ENCODE data around the gene DNER.
"Not testable (repeated sequence)": the region's sequence is repeated elsewhere in the genome, so short reads cannot be mapped to it uniquely, and the experiment has no call there.

The DNER gene

DNA sequence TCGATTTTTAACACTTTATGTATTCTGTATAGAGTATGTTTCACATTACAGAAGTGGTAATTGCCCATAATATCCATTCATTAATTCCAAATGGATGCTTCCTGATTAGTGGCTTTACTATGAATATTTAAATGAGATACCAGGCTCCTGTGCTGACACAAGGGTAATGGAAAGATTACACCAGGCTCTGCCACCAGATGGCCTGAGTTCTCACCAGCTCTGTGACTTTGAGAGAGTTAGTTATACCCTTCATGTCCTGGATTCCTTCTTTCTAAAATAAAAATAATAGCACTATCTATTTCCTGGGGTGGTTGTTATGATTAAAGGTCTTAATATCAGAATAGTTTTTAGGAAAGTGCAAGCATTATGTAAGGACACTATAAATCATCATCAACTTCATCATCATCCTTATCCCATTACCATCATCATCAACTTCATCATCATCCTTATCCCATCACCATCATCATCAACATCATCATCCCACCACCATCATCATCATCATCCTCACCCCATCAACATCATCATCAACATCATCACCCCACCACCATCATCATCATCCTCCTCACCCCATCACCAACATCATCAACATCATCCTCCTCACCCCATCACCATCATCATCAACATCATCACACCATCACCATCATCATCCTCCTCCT, 151.8 kb downstream of the DNER start:
- DNase-seq: no peak

DNA sequence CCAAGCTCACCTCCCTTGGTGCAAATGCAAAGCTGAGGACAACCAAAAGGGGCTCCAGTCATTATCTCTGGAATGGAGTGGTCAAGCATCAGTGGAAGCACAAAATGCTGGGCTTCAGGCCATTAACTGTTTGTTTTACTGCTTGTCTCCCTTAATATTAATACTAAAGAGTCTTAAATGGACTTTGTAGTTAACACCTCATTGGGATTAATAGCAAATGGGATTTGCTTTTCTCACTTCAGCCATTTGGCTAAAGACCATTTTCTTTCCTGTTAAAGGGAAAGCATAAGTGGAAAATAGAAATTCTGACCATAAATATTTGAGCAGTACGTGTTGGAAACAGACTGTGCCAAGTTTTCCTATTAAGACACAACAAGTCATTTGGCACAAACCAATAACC, 154.4 kb downstream of the DNER start:
- no peak for DNase-seq

DNA sequence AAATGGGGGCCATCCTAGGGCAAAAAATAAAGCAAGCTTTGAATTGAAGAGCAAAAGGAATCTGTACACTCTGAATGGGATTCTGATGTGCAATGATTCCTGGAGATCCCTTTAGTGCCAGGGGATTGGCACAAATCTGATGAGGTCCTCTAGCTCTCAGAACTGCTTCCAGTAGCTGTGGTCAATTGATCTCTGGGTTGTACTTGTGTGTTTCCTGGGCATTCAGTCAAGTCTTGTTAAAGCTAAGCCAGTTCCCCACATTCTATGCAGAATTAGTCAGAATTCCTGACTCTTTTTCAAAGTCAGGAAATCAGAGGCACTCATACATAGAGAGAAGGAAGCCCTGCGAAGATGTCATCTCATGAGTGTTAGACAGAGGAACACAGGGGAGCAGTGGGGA, 161.3 kb downstream of the DNER start:
- no peak for DNase-seq

DNA sequence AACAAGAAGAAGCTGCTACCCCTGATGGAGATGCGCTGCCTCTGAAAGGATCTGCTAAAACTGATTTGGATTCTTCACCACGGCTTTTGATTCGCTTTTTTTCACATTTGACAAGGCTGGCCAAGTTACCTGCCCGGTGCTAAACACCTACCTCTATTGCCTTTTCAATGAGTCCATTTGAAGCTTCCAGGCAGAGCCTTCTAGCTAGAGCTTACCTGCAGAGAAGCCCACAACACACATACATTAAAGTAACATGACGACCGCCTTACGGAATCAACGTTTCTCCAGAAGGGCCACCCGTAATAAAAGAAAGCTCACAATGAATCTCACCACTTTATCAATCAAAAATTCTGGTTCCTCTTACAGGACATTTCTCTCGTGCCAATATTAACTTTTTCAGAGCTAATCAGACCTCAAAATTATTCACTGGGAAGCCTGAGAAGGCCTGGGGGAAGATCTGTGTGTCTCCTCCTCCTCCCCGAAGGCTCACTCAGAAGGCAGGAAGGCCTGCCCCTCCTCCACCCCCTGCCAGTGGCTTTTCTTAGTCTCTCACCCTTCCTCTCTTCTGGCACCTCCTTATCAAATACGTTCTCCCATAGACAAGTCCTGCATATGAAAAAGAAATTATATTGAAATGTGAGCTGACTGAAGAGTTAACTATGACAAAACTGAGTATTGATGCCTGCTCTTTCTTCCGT, 171.0 kb downstream of the DNER start:
- no peak for DNase-seq

DNA sequence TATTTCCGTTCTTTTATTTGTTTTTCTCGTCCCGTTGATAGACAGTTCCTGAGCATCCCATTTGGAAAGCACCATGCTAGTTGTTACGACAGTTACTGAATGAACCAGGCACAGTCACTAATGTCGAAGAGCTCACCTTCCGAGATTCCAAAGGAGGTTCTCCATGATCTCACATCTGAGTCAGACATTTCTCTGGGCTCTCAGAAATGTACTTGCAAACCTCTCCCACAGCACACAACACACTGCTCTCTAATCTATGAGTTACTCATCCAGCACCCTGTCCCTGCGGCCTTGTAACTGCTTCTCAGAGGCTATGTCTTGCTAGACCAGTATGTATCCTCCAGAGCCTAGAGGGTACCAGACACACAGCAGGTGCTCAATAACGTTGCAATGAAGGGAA, 174.7 kb downstream of the DNER start:
- DNase-seq: no peak

DNA sequence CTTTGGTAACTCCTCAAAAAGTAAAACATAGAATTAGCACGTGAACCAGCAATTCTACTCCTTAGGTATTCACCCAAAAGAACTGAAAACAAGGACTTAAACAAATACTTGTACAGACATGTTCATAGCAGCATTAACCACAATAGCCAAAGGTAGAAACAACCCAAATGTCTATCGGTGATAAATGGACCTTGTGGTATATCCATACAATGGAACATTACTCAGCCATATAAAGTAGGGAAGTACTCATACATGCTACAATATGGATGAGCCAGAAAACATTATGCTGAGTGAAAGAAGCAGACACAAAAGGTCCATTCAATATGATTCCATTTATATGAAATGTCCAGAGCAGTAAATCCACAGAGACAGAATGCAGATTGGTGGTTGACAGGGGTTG, 182.8 kb downstream of the DNER start:
- DNase-seq: no peak

DNA sequence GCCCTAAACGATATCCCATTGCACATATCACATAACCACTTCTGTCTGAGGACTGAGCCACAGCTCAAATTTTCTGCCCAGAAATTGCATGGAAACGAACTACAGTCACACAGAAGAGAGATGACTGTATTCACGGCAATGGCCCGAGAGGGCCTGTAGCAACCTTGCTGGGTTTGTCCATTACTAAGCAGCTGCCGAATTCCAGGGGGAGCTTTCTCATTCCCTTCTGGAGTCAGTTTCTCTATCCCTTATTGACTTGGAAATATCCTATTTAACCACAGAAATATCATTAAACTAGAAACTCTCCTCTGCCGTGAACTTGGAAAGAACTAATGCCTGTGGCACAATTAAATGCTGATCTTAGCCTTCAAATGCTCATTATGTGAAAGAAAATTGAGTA, 183.9 kb downstream of the DNER start:
- no peak for DNase-seq

DNA sequence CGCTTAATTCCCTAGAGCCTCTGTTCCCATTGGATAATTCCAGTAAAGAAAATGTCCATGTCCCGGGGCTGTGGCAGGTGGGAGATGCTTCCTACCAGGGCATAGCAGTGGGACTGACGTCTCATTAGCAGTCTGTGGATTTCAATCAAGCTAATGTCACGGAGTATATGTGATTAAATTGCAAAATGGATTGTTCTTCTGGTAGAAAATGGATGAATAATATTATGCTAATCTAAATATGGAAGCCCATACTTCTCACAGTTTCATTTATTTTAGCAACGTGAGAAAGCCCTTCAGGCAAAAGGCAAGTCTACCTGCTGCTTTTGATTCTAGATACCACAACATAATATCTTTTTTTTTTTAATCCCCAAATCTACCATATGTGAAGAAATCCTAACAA, 185.5 kb downstream of the DNER start:
- no peak for DNase-seq

DNA sequence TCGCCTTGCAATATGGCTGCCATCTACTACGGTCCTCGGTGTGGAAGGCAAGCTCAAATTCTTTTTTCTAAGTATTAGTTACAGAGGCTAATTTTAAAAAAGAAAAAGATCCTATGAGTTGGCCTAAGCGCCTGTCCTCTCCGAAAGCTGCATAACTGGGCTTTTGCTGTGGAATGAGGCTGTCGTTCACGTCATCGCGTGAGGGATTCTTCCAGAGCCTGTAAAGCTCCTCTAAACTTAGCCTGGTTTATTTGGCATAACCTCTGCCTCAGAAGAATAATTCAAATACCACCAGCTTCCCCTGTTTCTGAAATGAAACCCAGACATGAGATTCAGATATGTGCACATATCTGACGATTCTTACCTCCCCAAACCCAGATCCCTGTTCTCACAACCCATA, 187.4 kb downstream of the DNER start:
- no peak for DNase-seq

DNA sequence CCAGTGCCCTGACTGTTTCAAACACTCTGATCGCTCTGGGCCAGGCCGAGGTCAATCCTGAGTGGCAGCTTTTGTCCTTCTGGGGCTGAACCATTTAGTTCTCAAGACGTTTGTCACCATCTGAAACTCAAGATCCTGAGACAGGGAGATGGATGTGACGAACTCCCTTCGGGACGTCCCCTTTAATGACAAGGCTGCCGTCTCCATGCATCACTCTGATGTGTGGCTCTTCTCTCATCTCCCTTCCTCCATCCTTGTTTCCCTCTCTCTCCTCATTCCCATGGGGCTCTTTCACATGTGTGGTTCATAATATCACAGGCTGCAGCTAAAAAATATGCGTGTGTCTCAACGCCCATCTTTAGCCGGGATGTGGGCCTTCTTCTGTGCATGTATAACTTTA, 189.6 kb downstream of the DNER start:
- no peak for DNase-seq

DNA sequence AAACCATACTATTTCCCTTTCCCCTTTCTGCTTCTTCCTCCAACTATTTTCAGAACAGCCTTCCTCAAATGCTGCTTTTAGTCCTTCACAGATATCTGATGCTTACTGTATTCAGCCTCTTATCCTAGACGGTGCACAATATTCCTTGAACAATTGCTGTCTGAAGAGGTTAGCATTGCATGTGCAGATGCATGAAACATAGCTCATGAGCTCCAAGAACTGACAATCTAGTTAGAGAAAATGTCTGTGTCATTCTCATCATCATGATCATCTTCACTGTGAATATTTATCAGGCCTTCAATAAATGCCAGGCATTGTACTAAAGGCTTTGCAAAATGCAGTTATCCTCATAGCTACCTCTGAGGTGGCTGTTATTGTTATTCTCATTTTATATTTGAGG, 190.7 kb downstream of the DNER start:
- no peak for DNase-seq

DNA sequence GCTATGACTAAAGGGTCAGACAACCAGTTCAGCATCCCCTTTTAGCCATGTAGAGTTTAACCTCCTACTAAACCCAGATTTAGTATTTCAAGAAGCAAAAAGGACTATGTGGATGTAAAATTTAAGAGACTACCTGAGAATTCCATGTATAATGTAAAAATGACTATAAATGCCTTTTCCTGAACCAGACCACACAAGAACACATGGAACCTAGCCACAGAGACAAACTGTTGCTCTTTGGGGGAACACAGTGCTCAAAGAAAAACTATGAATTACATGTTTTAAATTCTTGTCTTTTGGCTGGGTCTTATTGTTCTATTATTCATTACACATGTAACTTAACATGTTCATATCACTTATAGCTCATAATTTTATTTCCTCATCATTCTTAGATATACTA, 192.8 kb downstream of the DNER start:
- DNase-seq: no peak

DNA sequence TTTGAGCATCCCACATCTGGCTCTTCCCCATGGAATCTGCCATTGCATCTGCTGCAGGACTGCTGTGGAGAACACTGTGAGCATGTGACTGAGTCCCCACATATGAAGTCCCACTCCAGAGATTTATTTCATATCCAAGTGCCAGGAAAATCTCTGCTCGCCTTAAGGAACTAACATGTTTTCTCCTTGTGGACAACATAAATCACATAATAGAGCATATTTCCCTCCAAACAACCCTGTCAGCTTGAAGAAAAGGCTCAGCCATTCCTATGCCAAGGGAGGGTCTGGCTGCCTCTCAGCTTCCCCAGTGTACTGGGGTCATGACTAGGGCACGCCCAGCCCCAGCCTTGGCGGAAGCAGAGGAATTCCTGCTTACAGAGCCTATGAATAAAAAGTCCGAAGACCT, 193.7 kb downstream of the DNER start:
- DNase-seq: no peak

DNA sequence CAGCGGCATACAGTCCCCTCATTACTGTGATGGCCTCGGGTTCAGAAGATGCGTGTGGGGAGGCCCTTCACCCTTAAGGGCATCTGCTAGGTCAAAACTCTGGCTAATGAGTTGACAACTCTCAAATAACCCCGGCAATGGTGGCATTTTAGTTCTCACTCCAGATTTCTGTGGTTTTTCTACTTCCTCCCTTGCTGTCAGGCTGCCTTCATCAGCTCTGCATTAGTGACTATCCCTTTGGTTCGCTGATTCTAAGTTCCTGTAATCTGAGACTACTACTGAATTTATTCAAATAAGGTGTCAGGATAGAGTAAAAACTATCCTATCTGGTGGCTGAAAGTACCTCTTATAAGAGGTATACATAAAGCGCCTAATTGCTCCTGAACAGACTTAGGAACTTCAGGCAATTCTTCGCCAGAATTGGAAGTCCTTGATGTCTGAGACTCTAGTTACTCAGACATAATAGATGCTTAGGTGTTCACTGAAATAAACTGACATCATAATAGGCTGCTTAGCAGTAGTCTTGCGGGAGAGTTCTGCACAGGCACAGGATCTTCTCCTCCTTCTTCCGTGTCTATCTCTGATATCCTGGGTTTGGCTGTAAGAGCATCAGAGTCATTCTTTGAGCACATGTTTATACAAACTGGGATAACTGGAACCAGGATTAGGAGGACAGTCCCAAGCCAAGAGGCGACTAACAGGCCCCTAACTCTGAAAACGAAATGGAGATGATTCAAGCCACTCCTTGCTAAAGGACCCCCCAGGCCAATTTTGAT, 194.5 kb downstream of the DNER start:
- DNase-seq: no peak

DNA sequence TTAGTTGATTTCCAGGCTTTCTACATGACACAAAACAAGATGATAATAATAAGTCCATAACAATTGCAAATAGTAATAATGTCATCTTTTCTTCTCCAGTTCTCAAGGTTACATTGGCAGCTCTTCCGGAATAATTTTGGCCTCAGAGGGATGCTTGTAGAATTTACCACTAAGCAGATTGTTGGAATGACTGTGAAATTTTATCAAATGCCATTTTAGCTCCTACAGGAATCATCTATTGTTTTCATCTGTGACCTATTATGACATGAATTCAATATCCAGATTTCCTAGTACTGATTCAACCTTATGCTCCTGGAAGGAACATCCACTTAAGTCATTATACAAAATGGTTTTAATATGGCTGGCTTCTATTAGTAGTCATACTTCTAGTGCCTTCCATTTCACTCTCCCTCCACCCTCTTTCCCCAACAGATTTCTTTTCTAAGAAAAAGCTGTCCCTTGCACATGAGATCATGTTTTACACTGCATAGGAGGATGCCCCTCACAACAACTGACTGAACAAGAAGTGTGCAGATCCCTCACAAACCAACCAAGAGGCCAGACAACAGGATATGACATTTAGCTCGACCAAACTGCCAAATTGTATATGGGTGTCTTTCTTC, 200.0 kb downstream of the DNER start:
- no peak for DNase-seq

DNA sequence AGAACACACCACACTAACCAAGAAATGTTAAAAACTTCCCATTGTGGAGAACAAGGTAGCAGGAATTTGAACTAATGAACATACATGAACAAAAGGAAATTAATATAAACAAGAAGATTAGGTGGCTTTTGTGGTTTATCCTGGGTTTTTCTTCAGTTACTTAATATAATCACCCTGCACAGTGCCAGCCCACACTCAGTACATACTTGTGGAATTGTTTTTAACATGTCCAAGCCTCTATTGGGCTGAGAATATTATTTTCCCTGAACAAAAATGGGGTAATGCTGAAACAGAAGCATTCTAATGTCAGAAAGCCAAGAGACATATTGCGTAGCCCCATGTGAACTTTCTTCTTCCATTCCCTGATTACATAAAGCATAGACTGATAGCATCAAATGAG, 202.8 kb downstream of the DNER start:
- no peak for DNase-seq

DNA sequence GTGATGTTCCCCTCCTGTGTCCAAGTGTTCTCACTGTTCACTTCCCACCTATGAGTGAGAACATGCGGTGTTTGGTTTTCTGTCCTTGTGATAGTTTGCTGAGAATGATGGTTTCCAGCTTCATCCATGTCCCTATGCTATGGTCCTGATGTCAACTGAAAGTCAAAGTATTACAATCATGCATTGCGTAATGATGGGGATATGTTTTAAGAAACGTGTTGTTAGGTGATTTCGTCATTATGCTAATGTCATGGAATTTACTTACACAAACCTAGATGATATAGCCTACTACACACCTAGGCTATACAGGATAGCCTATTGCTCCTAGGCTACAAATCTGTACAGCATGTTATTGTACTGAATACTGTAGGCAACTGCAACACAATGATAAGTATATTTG, 207.7 kb downstream of the DNER start:
- not testable (repeated sequence) for DNase-seq

DNA sequence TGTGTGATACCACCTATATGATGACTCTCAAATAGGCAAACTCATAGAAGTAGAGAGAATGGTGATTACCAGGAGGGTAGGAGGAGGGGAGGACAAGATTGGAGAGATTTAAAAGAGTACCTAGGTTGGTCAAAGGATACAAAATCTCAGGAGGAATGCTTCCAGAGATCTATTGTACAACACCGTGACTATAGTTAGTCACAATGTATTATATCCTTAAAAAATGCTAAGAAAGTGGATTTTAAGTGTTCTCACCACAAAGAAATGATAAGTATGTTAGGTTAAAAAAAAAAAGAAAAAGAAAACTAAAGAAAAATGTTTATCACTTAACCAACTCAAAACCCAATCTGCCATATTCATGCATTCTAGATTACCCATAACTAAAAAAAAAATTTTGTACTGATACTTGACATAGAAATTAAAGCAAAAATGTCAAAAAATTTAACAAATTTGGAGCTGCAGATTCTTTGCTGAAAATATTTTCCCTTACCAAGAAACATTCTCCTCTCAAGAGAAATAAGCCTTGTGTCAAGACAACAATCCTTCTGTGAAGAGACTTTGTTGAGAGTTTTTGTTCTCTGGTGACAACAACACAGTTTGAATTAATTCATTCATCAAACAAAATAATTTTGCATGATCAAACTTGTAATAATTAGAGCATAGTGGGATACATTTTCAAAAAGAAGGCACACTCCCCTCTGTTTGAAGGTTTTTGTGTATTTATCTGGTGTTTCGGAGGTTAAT, 213.1 kb downstream of the DNER start:
- no peak for DNase-seq

DNA sequence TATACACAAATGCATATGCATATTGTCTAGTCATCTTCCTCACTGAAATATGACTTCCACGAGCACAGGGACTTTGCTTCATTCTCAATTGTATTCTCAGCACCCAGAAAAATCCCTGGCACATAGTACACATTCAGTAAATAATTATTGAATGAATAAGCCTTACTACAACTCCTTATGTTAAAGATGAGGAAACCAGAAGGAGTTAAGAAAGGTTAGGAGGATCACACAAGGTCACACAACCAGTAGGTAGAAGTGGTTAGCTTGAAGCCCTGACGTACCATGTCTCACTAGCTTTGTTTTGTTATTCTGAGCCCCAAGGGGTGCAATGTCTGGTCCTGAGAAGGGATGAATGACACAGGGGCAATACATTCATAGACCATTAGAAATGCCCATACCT, 222.3 kb downstream of the DNER start:
- DNase-seq: no peak

DNA sequence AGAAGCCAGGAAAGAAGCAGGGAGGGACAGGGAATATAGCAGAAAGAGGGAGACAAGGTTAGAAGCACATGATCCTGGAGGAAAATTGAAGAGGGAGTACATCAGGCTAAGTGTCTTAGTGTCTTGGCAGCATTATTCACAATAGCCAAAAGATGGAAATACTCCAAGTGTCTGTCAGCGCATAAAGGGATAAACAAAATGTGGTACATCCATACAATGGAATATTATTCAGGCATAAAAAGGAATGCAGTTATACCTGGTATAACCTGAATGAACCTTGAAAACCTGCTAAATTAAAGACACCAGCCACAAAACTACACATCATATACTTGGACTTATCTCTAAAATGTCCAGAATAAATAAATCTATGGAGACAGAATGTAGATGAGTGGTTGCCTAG, 224.2 kb downstream of the DNER start:
- no peak for DNase-seq

DNA sequence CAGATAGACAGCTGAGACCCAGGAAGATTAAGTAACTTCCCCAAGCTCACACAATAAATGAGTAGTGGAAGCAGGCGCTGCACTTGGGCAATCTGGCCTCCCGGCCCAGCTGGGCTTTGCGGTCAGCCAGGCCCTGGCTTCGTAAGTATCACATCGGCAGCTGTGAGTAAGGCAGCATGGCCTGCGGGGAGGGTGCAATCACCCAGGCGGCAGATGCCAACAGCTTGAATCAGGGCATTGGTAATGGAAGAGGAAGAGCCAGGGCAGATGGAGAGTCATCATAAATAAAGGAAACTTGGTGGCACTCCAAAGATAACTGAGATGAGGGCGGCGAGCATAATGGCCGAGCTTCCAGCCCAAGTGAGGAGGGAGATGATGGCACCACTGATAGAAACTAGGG, 225.3 kb downstream of the DNER start:
- no peak for DNase-seq

DNA sequence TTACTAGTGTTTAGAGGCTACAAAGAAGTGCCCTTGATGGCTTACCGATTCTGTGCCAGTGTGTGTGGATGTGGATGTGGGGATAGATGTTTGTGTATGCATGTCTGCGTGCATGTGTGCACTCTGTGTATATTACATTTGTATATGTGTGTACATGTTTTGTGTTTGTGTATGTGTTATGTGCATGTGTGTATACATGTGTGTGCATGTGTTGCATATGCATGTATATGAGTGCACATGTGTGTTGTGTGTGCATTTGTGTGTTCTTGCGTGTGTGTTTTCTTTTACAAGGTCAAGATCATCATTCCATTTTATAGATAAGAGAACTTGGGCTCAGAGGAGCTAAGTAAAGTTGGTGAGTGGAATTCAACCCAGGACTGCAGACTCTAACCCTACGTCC, 226.1 kb downstream of the DNER start:
- no peak for DNase-seq

DNA sequence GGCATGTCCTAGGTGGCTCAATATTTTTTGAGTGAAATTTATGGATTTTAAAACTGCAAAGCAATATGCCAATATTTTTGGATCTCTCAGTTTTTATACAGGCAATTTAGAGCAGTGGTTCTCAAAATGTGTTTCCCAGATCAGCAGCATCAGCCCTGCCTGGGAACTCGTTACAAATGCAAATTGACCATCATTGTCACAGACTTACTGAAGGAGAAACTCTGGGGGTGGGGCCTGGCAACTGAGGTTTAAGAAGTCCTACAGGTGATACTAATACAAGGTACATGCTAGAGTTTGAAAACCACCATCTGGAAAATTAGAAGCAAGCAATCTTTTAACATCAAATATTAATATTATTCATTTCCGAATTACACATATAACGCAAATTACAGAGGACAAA, 227.7 kb downstream of the DNER start:
- no peak for DNase-seq
